ENCODE measurements around the gene STK4.
"Not testable (repeated sequence)": the region's sequence is repeated elsewhere in the genome, so short reads cannot be mapped to it uniquely, and the experiment has no call there.

- TF ChIP-seq POLR2AphosphoS5, POLR2A, CTCF, EP300 (IDR thresholded peaks at IDR 0.05): not testable (repeated sequence)
Observed at GRCh38 chr20:45023140-45023539, 56.8 kb downstream of the STK4 start.

Measured in suprapubic skin (tissue), 4 donors.